Caco-2 (cell line): Measurements from ENCODE around the gene ITPR3. TPM values are rescaled to one million over a fixed set of nuclear protein-coding genes. Genes with fewer than 3 reads are reported as not detected.

Source experiments
- Bru-seq: library from RNA; stranded (reverse); fragments of 400-500 nt; gene quantifications from one replicate; lab custom pipeline; 2021; lab: Mats Ljungman, UMichigan
- BruChase-seq, 2 experiments: library from RNA; stranded (reverse); fragments of 400-500 nt; gene quantifications; one replicate each; lab custom pipeline; 2021; lab: Mats Ljungman, UMichigan
- BruUV-seq: library from RNA; stranded (reverse); fragments of 400-500 nt; replicated peaks from 2 replicates; lab custom pipeline; 2021; lab: Mats Ljungman, UMichigan
- CTCF ChIA-PET: fragments of 300-600 bp; sonication (Branson Sonifier 250); formaldehyde crosslinking; loops from one replicate; lab custom pipeline; 2022; ENCODE audit warnings: antibody characterized with exemption; lab: Charles Lee
- POLR2A ChIA-PET: fragments of 300-600 bp; sonication (Branson Sonifier 250); formaldehyde crosslinking; loops from one replicate; lab custom pipeline; 2022; ENCODE audit warnings: antibody characterized with exemption; lab: Charles Lee
- DNase-seq, 2 experiments: peaks; one replicate each; pipeline versions ENCODE4 v3.0.0 to v3.0.0-alpha.2; 2020 to 2022
- H3K27me3 ChIP-seq: replicated peaks from 2 replicates; pipeline ENCODE4 v1.6.0; 2011; ENCODE audit warnings: low read length; ENCODE audit not compliant: control insufficient read depth, insufficient read depth
- H3K36me3 ChIP-seq: 2 replicates; pipeline ENCODE4 v1.5.1; 2011; ENCODE audit warnings: low read length; ENCODE audit not compliant: control insufficient read depth, insufficient read depth
- H3K4me1 ChIP-seq: fragments of 250-450 bp; sonication (Bioruptor Pico); 2 replicates; pipeline ENCODE4 v1.5.1; 2020; ENCODE audit warnings: mild to moderate bottlenecking
- H3K4me3 ChIP-seq: 2 replicates; pipeline ENCODE4 v1.5.1; 2011; ENCODE audit warnings: low read depth, mild to moderate bottlenecking, control low read depth, low read length
- H3K9me3 ChIP-seq: fragments of 250-450 bp; sonication (Bioruptor Pico); 2 replicates; pipeline ENCODE4 v1.5.1; 2020; ENCODE audit warnings: mild to moderate bottlenecking, moderate library complexity
- H3K27ac Mint-ChIP-seq: one replicate; pipeline ENCODE4 v1.8.0; 2022; ENCODE audit warnings: mixed read lengths; ENCODE audit not compliant: unreplicated experiment
- H3K27me3 Mint-ChIP-seq: one replicate; pipeline ENCODE4 v1.8.0; 2022; ENCODE audit warnings: mixed read lengths; ENCODE audit not compliant: insufficient read depth, unreplicated experiment
- H3K36me3 Mint-ChIP-seq: one replicate; pipeline ENCODE4 v1.8.0; 2022; ENCODE audit warnings: mild to moderate bottlenecking, mixed read lengths; ENCODE audit not compliant: insufficient read depth, unreplicated experiment
- H3K4me1 Mint-ChIP-seq: one replicate; pipeline ENCODE4 v1.8.0; 2022; ENCODE audit warnings: low read depth, mixed read lengths; ENCODE audit not compliant: unreplicated experiment
- H3K4me3 Mint-ChIP-seq: one replicate; pipeline ENCODE4 v1.8.0; 2022; ENCODE audit warnings: mild to moderate bottlenecking, moderate library complexity, mixed read lengths; ENCODE audit not compliant: unreplicated experiment
- H3K9me3 Mint-ChIP-seq: one replicate; pipeline ENCODE4 v1.8.0; 2022; ENCODE audit warnings: mixed read lengths; ENCODE audit not compliant: unreplicated experiment
- intact Hi-C: fragments of 100-400 bp; cut with micrococcal nuclease; formaldehyde crosslinking; loops from one replicate; pipeline ENCODE4 v1.10.0; 2022; ENCODE audit not compliant: unreplicated experiment
- long read RNA-seq: library from polyadenylated mRNA; stranded (forward); transcript quantifications from one replicate; pipeline ENCODE4 v2.0.0, GENCODE V29; 2022
- total RNA-seq: library from RNA; stranded (reverse); gene quantifications from 2 replicates; pipeline ENCODE4 v1.2.3, GENCODE V29; 2022
- TF ChIP-seq, protein P1 (sequence below), 2 experiments: fragments of 200-600 bp in 1 of 2; IDR thresholded peaks; 1 replicate in 1 of 2; 2 replicates in 1 of 2; pipeline versions ENCODE4 v1.5.1 to v1.8.0; 2011 to 2022; ENCODE audit warnings: antibody characterized with exemption in 1 of 2, control low read depth in 1 of 2, inconsistent platforms in 1 of 2, low read depth in 1 of 2, low read length in 1 of 2, mild to moderate bottlenecking in 1 of 2, moderate library complexity in 1 of 2; ENCODE audit not compliant: insufficient read depth in 1 of 2, severe bottlenecking in 1 of 2, unreplicated experiment in 1 of 2

The ITPR3 gene
- total RNA-seq (42.1 and 50.5 TPM in 2 replicates), Bru-seq, nascent RNA (percentile 62 among the genes with signal in this experiment), BruChase-seq, experiment 1, labeled RNA remaining after a 2-hour chase (percentile 64 among the genes with signal in this experiment), BruChase-seq, experiment 2, labeled RNA remaining after a 6-hour chase (percentile 77 among the genes with signal in this experiment)
- long read RNA-seq, full-length matches to known transcripts = 8 of 50 reads
- long read RNA-seq, partial matches to known transcripts = 29 of 50 reads
- long read RNA-seq, other reads (novel, unspliced or antisense) = 13 of 50 reads

DNA sequence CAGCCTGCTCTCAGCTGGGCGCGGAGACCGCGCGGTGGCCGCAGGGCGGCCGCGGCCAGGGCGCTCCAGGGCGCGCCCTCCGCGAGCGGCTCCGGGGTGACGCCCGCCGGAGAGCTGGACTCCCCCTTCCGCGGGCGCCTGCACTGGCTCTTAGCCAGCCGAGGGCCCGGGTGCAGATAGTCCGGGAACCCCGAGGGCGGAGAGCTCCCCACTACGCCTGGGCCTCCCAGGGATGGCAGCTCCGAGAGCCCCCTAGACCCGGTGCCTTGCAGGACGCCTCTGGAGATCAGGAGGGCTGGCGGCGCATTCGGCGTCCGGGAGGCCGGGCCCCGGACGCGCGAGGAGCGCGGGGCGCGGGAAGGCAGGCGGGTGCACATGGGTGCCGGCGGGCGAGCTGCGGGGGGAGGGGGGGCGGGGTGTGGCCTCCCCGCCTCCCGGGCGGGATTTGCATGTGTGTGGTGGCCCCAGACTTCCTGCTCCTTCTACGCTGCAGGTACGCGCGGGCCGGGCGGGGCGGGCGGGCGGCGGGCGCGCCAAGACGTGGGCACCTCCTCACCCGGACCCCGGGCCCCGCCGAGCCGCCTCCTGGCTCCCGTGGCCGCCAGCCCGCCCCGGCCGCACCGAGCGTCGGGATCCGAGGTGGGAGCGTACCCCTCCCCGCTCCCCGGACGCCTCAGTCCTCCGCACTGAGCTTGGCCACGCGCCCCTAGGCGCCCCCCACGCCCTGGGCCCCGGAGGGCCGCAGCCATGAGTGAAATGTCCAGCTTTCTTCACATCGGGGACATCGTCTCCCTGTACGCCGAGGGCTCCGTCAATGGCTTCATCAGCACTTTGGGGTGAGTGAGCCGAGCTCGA is at the start of gene ITPR3:
Gene ITPR3, plus strand, starts transcription at position 467 of the 855 bp plus-strand sequence. Its CDS starts 281 bp downstream, at position 748.
- POLR2A ChIA-PET = interaction anchor here (0.6 to 1.1 kb wide), 2 partner anchors 11 to 18 kb away, joined by 3 read pairs; no protein-coding TSS in a partner anchor

DNA sequence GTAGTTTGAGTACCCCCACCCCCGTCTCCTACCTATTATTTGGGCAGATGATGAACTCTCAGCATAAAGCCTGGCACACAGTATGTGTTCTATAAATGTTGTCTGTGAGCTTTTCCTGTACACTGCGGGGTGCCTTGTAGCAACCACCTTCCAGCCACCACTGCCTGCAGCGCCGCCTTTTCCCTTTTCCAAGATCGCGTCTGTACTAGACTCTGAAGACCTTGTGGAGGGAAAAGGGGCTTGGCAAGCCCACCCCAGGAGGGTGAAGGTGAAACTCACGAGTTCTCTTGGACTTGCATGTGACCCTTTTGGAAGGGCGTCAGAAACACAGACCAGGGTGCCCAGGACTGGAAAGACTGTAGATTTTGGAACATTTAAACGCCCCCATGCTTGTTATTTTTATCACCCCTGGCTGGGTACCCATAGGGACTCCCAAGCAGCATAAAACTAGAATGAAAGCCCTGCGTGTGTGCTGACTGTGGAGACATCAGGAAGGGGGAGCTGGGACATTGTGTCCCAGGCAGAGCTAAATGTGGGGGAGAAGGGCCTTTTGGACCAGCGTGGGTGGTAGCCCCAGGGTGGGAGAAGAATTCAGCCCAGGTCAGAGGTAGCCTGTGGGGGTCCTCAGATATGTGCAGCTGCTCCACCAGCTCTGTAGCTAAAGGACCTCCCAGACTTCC is 49.3 kb upstream of the ITPR3 start:
- Mint-ChIP-seq H3K9me3 (no peaks in the 10 kb centered on the region), H3K36me3 (peaks cover 16% of the 10 kb centered on the region), H3K27me3 (no peaks in the 10 kb centered on the region), H3K4me3 (peak overlapping the region; percentile 98), H3K4me1 (peaks cover 6% of the 10 kb centered on the region), H3K27ac (peak overlapping the region; percentile 96)
- no TSS peak for BruUV-seq
- no peaks in the 10 kb centered on the region for H3K4me1 ChIP-seq
- DNase-seq = no peak
- peak overlapping the region; percentile 77 for H3K4me3 ChIP-seq
- intact Hi-C loops = loop anchor here (1.0 to 5.0 kb wide), 4 partner anchors 9 to 144 kb away; partner anchors contain the start of gene BAK1
- CTCF ChIA-PET = interaction anchor here (0.6 to 1.4 kb wide), 2 partner anchors 8 to 40 kb away, joined by 4 to 9 read pairs; partner anchors contain the start of gene BAK1
- no peaks in the 10 kb centered on the region for H3K9me3 ChIP-seq
- POLR2A ChIA-PET = interaction anchor here (1.0 kb wide), 1 partner anchor 66 kb away, joined by 4 read pairs; no protein-coding TSS in a partner anchor
- no peaks in the 10 kb centered on the region for H3K27me3 ChIP-seq
- no peaks in the 10 kb centered on the region; the same call in 1 of the 2 replicates for H3K36me3 ChIP-seq
- TF ChIP-seq, protein P1, sequence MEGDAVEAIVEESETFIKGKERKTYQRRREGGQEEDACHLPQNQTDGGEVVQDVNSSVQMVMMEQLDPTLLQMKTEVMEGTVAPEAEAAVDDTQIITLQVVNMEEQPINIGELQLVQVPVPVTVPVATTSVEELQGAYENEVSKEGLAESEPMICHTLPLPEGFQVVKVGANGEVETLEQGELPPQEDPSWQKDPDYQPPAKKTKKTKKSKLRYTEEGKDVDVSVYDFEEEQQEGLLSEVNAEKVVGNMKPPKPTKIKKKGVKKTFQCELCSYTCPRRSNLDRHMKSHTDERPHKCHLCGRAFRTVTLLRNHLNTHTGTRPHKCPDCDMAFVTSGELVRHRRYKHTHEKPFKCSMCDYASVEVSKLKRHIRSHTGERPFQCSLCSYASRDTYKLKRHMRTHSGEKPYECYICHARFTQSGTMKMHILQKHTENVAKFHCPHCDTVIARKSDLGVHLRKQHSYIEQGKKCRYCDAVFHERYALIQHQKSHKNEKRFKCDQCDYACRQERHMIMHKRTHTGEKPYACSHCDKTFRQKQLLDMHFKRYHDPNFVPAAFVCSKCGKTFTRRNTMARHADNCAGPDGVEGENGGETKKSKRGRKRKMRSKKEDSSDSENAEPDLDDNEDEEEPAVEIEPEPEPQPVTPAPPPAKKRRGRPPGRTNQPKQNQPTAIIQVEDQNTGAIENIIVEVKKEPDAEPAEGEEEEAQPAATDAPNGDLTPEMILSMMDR (IDR thresholded peaks at IDR 0.05; ENCODE audit: insufficient read depth in 1 of 2, low read depth in 1 of 2, low read length in 1 of 2, severe bottlenecking in 1 of 2, unreplicated experiment in 1 of 2) = no peak

More for the DNA sequence above, at the start of gene ITPR3:
- Histone ChIP-seq H3K9me3 (no peaks in the 10 kb centered on the region), H3K36me3 (no peaks in the 10 kb centered on the region; the same call in 1 of the 2 replicates), H3K4me1 (peaks cover 30% of the 10 kb centered on the region), H3K4me3 (peak within 1 kb of the TSS; percentile 94), H3K27me3 (no peaks in the 10 kb centered on the region)
- BruUV-seq = no TSS peak
- Mint-ChIP-seq H3K27ac (peak within 1 kb of the TSS; percentile 68), H3K27me3 (no peaks in the 10 kb centered on the region), H3K36me3 (peaks cover 7% of the 10 kb centered on the region), H3K9me3 (no peaks in the 10 kb centered on the region), H3K4me1 (peaks cover 24% of the 10 kb centered on the region), H3K4me3 (peak within 1 kb of the TSS; percentile 86)
- intact Hi-C loops = no loop called here
- TF ChIP-seq, protein P1 (IDR thresholded peaks at IDR 0.05; ENCODE audit: insufficient read depth in 1 of 2, low read depth in 1 of 2, low read length in 1 of 2, severe bottlenecking in 1 of 2, unreplicated experiment in 1 of 2) = no peak
- DNase-seq = peak; percentile 62 to 77
- CTCF ChIA-PET = interaction anchor here (0.5 to 1.9 kb wide), 8 partner anchors 11 to 1233 kb away, joined by 3 to 8 read pairs (median 4); partner anchors contain the start of gene UQCC2
